Endothelial cell (in vitro differentiated cells): ENCODE results near the gene RND3. TPM values are rescaled to one million over a fixed set of nuclear protein-coding genes. Genes with fewer than 3 reads are reported as not detected.

Experiments used
- DNase-seq: peaks from one replicate; pipeline ENCODE4 v3.0.0; 2021; ENCODE audit warnings: low spot score
- H3K27ac Mint-ChIP-seq: one replicate; pipeline ENCODE4 v1.8.0; 2021; ENCODE audit warnings: mixed read lengths, inconsistent platforms; ENCODE audit not compliant: unreplicated experiment
- H3K27me3 Mint-ChIP-seq: one replicate; pipeline ENCODE4 v1.8.0; 2021; ENCODE audit warnings: mild to moderate bottlenecking, moderate library complexity, mixed read lengths, inconsistent platforms; ENCODE audit not compliant: unreplicated experiment
- H3K36me3 Mint-ChIP-seq: one replicate; pipeline ENCODE4 v1.8.0; 2021; ENCODE audit warnings: mild to moderate bottlenecking, low read depth, mixed read lengths, inconsistent platforms; ENCODE audit not compliant: unreplicated experiment
- H3K4me1 Mint-ChIP-seq: one replicate; pipeline ENCODE4 v1.8.0; 2021; ENCODE audit warnings: mild to moderate bottlenecking, mixed read lengths, inconsistent platforms; ENCODE audit not compliant: unreplicated experiment
- H3K4me3 Mint-ChIP-seq: one replicate; pipeline ENCODE4 v1.8.0; 2021; ENCODE audit warnings: mild to moderate bottlenecking, mixed read lengths, inconsistent platforms; ENCODE audit not compliant: unreplicated experiment
- H3K9me3 Mint-ChIP-seq: one replicate; pipeline ENCODE4 v1.8.0; 2021; ENCODE audit warnings: mixed read lengths, inconsistent platforms; ENCODE audit not compliant: unreplicated experiment
- CTCF ChIP-seq: fragments of 200-600 bp; sonication (generic); IDR thresholded peaks from one replicate; pipeline ENCODE4 v1.5.0; 2021; ENCODE audit warnings: antibody characterized with exemption; ENCODE audit not compliant: unreplicated experiment
- total RNA-seq: library from RNA; stranded (reverse); fragmentation: NEBNext Ultra II Directional; extraction: Animal tissue kit (Norgen Biotek cat#: 25700); gene quantifications from one replicate; pipeline ENCODE4 v1.2.1, GENCODE V29; 2021; ENCODE audit not compliant: unreplicated experiment

The RND3 gene
- total RNA-seq, 1 donor from 2014 or later = 2.9 TPM

- Mint-ChIP-seq H3K4me1 (no peaks in the 10 kb centered on the region), H3K4me3 (no peak overlapping the region), H3K27ac (no peak overlapping the region), H3K9me3 (no peaks in the 10 kb centered on the region), H3K27me3 (no peaks in the 10 kb centered on the region), H3K36me3 (no peaks in the 10 kb centered on the region)
- TF ChIP-seq CTCF = no peak
- DNase-seq = no peak
Observed at GRCh38 chr2:150467621-150467963, 19.9 kb downstream of the RND3 start.

- Mint-ChIP-seq H3K4me1 (no peaks in the 10 kb centered on the region), H3K27ac (no peak overlapping the region), H3K27me3 (no peaks in the 10 kb centered on the region), H3K9me3 (no peaks in the 10 kb centered on the region), H3K36me3 (no peaks in the 10 kb centered on the region), H3K4me3 (no peak overlapping the region)
- DNase-seq = no peak
- TF ChIP-seq CTCF = no peak
Observed at GRCh38 chr2:150466741-150467620, 20.5 kb downstream of the RND3 start.

GRCh38 chr2:150465703-150466569 lies 21.5 kb downstream of the RND3 start:
- DNase-seq = no peak
- Mint-ChIP-seq H3K27me3 (no peaks in the 10 kb centered on the region), H3K27ac (no peak overlapping the region)

GRCh38 chr2:150464986-150465385 lies 22.5 kb downstream of the RND3 start:
- Mint-ChIP-seq H3K27ac (no peak overlapping the region), H3K4me3 (no peak overlapping the region), H3K4me1 (no peaks in the 10 kb centered on the region), H3K27me3 (no peaks in the 10 kb centered on the region), H3K9me3 (no peaks in the 10 kb centered on the region), H3K36me3 (no peaks in the 10 kb centered on the region)
- no peak for DNase-seq
- no peak for TF ChIP-seq CTCF

More at GRCh38 chr2:150465703-150466569, 21.5 kb downstream of the RND3 start:
- no peak for TF ChIP-seq CTCF
- Mint-ChIP-seq H3K4me1 (no peaks in the 10 kb centered on the region), H3K36me3 (no peaks in the 10 kb centered on the region), H3K9me3 (no peaks in the 10 kb centered on the region), H3K4me3 (no peak overlapping the region)
